GM21576 (cell line): ENCODE data around the gene EZR.

ENCODE experiments used
- ATAC-seq: cut with Tn5 transposase; IDR thresholded peaks from one replicate; pipeline ENCODE4 v1.9.1; 2021; ENCODE audit warnings: mild to moderate bottlenecking, moderate library complexity; ENCODE audit not compliant: unreplicated experiment

Gene EZR

GRCh38 chr6:158780246-158780884, 38.8 kb downstream of the EZR start:
- ATAC-seq = no peak

GRCh38 chr6:158778005-158778527, 41.1 kb downstream of the EZR start:
- no peak for ATAC-seq

GRCh38 chr6:158777510-158777909, 41.7 kb downstream of the EZR start:
- ATAC-seq = no peak

GRCh38 chr6:158776737-158777136, 42.4 kb downstream of the EZR start:
- ATAC-seq = no peak

- ATAC-seq = no peak
Measured at GRCh38 chr6:158775832-158776231, 43.3 kb downstream of the EZR start.

GRCh38 chr6:158774717-158775449, 44.3 kb downstream of the EZR start:
- ATAC-seq = no peak

GRCh38 chr6:158773581-158774449, 45.4 kb downstream of the EZR start:
- no peak for ATAC-seq

- ATAC-seq = no peak
Measured at GRCh38 chr6:158772851-158773371, 46.3 kb downstream of the EZR start.

GRCh38 chr6:158772172-158772571, 47.0 kb downstream of the EZR start:
- no peak for ATAC-seq

- ATAC-seq = no peak
Measured at GRCh38 chr6:158771399-158772152, 47.6 kb downstream of the EZR start.

GRCh38 chr6:158770533-158771330, 48.4 kb downstream of the EZR start:
- no peak for ATAC-seq

GRCh38 chr6:158769771-158770432, 49.3 kb downstream of the EZR start:
- ATAC-seq = no peak

GRCh38 chr6:158769234-158769770, 49.9 kb downstream of the EZR start:
- ATAC-seq = no peak

- no peak for ATAC-seq
Measured at GRCh38 chr6:158768436-158768835, 50.7 kb downstream of the EZR start.

GRCh38 chr6:158767709-158768108, 51.5 kb downstream of the EZR start:
- ATAC-seq = no peak

- ATAC-seq = no peak
Measured at GRCh38 chr6:158766621-158767455, 52.3 kb downstream of the EZR start.

- no peak for ATAC-seq
Measured at GRCh38 chr6:158765499-158766068, 53.6 kb downstream of the EZR start.

- no peak for ATAC-seq
Measured at GRCh38 chr6:158764926-158765325, 54.2 kb downstream of the EZR start.
